Fibroblast of skin of scalp (primary cell): Measurements from ENCODE around the gene NCKAP5L.
"Not testable (repeated sequence)": the region's sequence is repeated elsewhere in the genome, so short reads cannot be mapped to it uniquely, and the experiment has no call there.

ENCODE experiments used
- DNase-seq: peaks from one replicate; pipeline ENCODE4 v3.0.0-alpha.2; 2013

The NCKAP5L gene

GRCh38 chr12:49779581-49779980 lies 48.6 kb downstream of the NCKAP5L start:
- no peak for DNase-seq

- peak; percentile 34 for DNase-seq
Measured at GRCh38 chr12:49777800-49778748, 50.1 kb downstream of the NCKAP5L start.

GRCh38 chr12:49777341-49777740 lies 50.9 kb downstream of the NCKAP5L start:
- DNase-seq: no peak

- no peak for DNase-seq
Measured at GRCh38 chr12:49776858-49777257, 51.4 kb downstream of the NCKAP5L start.

GRCh38 chr12:49776413-49776812 lies 51.8 kb downstream of the NCKAP5L start:
- peak; percentile 85 for DNase-seq

- not testable (repeated sequence) for DNase-seq
Measured at GRCh38 chr12:49773102-49773501, 55.1 kb downstream of the NCKAP5L start.

- no peak for DNase-seq
Measured at GRCh38 chr12:49767333-49767732, 60.9 kb downstream of the NCKAP5L start.

- no peak for DNase-seq
Measured at GRCh38 chr12:49766115-49766455, 62.1 kb downstream of the NCKAP5L start.

GRCh38 chr12:49764126-49764525 lies 64.1 kb downstream of the NCKAP5L start:
- DNase-seq: no peak

- peak; percentile 55 for DNase-seq
Measured at GRCh38 chr12:49763006-49763591, 65.1 kb downstream of the NCKAP5L start.

- DNase-seq: no peak
Measured at GRCh38 chr12:49762468-49762847, 65.8 kb downstream of the NCKAP5L start.

GRCh38 chr12:49761677-49762467 lies 66.3 kb downstream of the NCKAP5L start:
- no peak for DNase-seq

- no peak for DNase-seq
Measured at GRCh38 chr12:49750996-49751393, 77.2 kb downstream of the NCKAP5L start.

GRCh38 chr12:49750027-49750995 lies 77.9 kb downstream of the NCKAP5L start:
- DNase-seq: peak; percentile 77

GRCh38 chr12:49748800-49749199 lies 79.4 kb downstream of the NCKAP5L start:
- DNase-seq: no peak

GRCh38 chr12:49748306-49748705 lies 79.9 kb downstream of the NCKAP5L start:
- DNase-seq: peak; percentile 54

GRCh38 chr12:49744363-49744885 lies 83.8 kb downstream of the NCKAP5L start:
- DNase-seq: no peak

- peak; percentile 86 for DNase-seq
Measured at GRCh38 chr12:49741882-49742620, 86.2 kb downstream of the NCKAP5L start.
